WTC11 (cell line): ENCODE data around the gene RPEL1. TPM values are rescaled to one million over a fixed set of nuclear protein-coding genes. Genes with fewer than 3 reads are reported as not detected.

Experiments
- ATAC-seq: fragments of 200-7000 bp; cut with Tn5 transposase; 2 replicates; pipeline ENCODE4 v1.10.0; 2021; ENCODE audit warnings: mild to moderate bottlenecking, moderate library complexity
- CTCF ChIA-PET: fragments of 300-600 bp; sonication (Branson Sonifier 250); formaldehyde crosslinking; loops from one replicate; lab custom pipeline; 2021; ENCODE audit warnings: antibody characterized with exemption; lab: Charles Lee
- POLR2A ChIA-PET: fragments of 350-600 bp; sonication (Branson Sonifier 250); formaldehyde crosslinking; loops from one replicate; lab custom pipeline; 2021; ENCODE audit warnings: antibody characterized with exemption; lab: Charles Lee
- DNase-seq: peaks from one replicate; pipeline ENCODE4 v3.0.0; 2021; ENCODE audit warnings: low spot score
- H3K27ac Mint-ChIP-seq: 2 replicates; pipeline ENCODE4 v1.8.0; 2021; ENCODE audit warnings: mixed read lengths
- H3K27me3 Mint-ChIP-seq: 2 replicates; pipeline ENCODE4 v1.8.0; 2021; ENCODE audit warnings: low read depth, mild to moderate bottlenecking, moderate library complexity, mixed read lengths
- H3K36me3 Mint-ChIP-seq: 2 replicates; pipeline ENCODE4 v1.8.0; 2021; ENCODE audit warnings: mixed read lengths
- H3K4me1 Mint-ChIP-seq: 2 replicates; pipeline ENCODE4 v1.8.0; 2022; ENCODE audit warnings: mixed read lengths
- H3K4me3 Mint-ChIP-seq: 2 replicates; pipeline ENCODE4 v1.8.0; 2021; ENCODE audit warnings: mild to moderate bottlenecking, moderate library complexity, mixed read lengths
- H3K9me3 Mint-ChIP-seq: 2 replicates; pipeline ENCODE4 v1.8.0; 2021; ENCODE audit warnings: mixed read lengths
- ATF1 ChIP-seq: sonication (generic); formaldehyde crosslinking; IDR thresholded peaks from 2 replicates; pipeline ENCODE4 v1.8.1; 2023; ENCODE audit warnings: mild to moderate bottlenecking, moderate library complexity, missing genetic modification reagents
- CREB1 ChIP-seq: sonication (generic); formaldehyde crosslinking; IDR thresholded peaks from 2 replicates; pipeline ENCODE4 v1.8.0; 2023; ENCODE audit warnings: mild to moderate bottlenecking, missing genetic modification reagents
- IRF2 ChIP-seq: sonication (generic); formaldehyde crosslinking; IDR thresholded peaks from 2 replicates; pipeline ENCODE4 v1.8.0; 2022; ENCODE audit warnings: low read depth, missing genetic modification reagents, borderline replicate concordance
- MXD4 ChIP-seq: fragments of 250-450 bp; sonication (Bioruptor Pico); IDR thresholded peaks from 2 replicates; pipeline ENCODE4 v1.8.0; 2021; ENCODE audit warnings: mild to moderate bottlenecking, moderate library complexity, borderline replicate concordance
- NFYB ChIP-seq: sonication (generic); formaldehyde crosslinking; conservative IDR thresholded peaks from 2 replicates; pipeline ENCODE4 v1.8.0; 2022; ENCODE audit warnings: low read depth, missing genetic modification reagents
- TP53 ChIP-seq: sonication (generic); formaldehyde crosslinking; IDR thresholded peaks from 2 replicates; pipeline ENCODE4 v1.8.1; 2023; ENCODE audit warnings: mild to moderate bottlenecking, missing genetic modification reagents
- ZNF263 ChIP-seq: sonication (generic); formaldehyde crosslinking; IDR thresholded peaks from 2 replicates; pipeline ENCODE4 v1.8.1; 2022; ENCODE audit warnings: low read depth, mild to moderate bottlenecking, moderate library complexity, missing genetic modification reagents
- ZNF396 ChIP-seq: fragments of 250-450 bp; sonication (Bioruptor Pico); IDR thresholded peaks from 2 replicates; pipeline ENCODE4 v1.8.0; 2021; ENCODE audit warnings: mild to moderate bottlenecking, moderate library complexity, borderline replicate concordance
- ZNF671 ChIP-seq: fragments of 250-450 bp; sonication (Bioruptor Pico); IDR thresholded peaks from 2 replicates; pipeline ENCODE4 v1.8.0; 2021; ENCODE audit warnings: mild to moderate bottlenecking
- total RNA-seq: library from RNA; stranded (reverse); gene quantifications from 3 replicates; pipeline ENCODE4 v1.2.3, GENCODE V29; 2021
- TF ChIP-seq, protein P1 (sequence below): fragments of 250-450 bp; sonication (Bioruptor Pico); IDR thresholded peaks from 2 replicates; pipeline ENCODE4 v1.8.0; 2021; ENCODE audit warnings: mild to moderate bottlenecking
- TF ChIP-seq, protein P2 (sequence below): sonication (generic); formaldehyde crosslinking; IDR thresholded peaks from 2 replicates; pipeline ENCODE4 v1.8.1; 2023; ENCODE audit warnings: mild to moderate bottlenecking, missing genetic modification reagents, moderate library complexity
- TF ChIP-seq, protein P3 (sequence below): sonication (generic); formaldehyde crosslinking; IDR thresholded peaks from 2 replicates; pipeline ENCODE4 v1.8.1; 2023; ENCODE audit warnings: mild to moderate bottlenecking, moderate library complexity, missing genetic modification reagents
- TF ChIP-seq, protein P4 (sequence below): sonication (generic); formaldehyde crosslinking; IDR thresholded peaks from 2 replicates; pipeline ENCODE4 v1.8.0; 2022; ENCODE audit warnings: mild to moderate bottlenecking, missing genetic modification reagents
- TF ChIP-seq, protein P5 (sequence below): sonication (generic); formaldehyde crosslinking; IDR thresholded peaks from 2 replicates; pipeline ENCODE4 v1.8.0; 2022; ENCODE audit warnings: missing genetic modification reagents
- TF ChIP-seq, protein P6 (sequence below): sonication (generic); formaldehyde crosslinking; conservative IDR thresholded peaks from 2 replicates; pipeline ENCODE4 v1.8.1; 2023; ENCODE audit warnings: mild to moderate bottlenecking, low read depth, missing genetic modification reagents, moderate library complexity

Gene RPEL1
- total RNA-seq, 1 experiment from 2014 or later: 0.09 TPM

DNA sequence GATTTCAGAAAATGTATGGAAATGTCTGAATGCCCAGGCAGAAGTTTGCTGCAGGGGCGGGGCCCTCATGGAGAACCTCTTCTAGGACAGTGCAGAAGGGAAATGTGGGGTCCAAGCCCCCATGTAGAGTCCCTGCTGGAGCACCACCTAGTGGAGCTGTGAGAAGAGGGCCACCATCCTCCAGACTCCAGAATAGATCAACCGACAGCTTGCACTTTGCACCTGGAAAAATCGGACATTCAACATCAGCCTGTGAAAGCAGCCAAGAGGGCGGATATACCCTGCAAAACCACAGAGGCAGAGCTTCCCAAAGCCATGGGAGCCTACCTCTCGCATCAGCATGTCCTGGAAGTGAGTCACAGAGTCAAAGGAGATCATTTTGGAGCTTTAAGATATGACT, 14.3 kb downstream of the RPEL1 start:
- Mint-ChIP-seq H3K9me3 (peaks cover 35% of the 10 kb centered on the region), H3K27me3 (peaks cover 7% of the 10 kb centered on the region), H3K36me3 (peaks cover 22% of the 10 kb centered on the region), H3K4me1 (no peaks in the 10 kb centered on the region), H3K4me3 (no peak overlapping the region), H3K27ac (no peak overlapping the region)
- ATAC-seq (no peak), DNase-seq (no peak)
- POLR2A ChIA-PET: no interaction called here
- TF ChIP-seq ATF1 (CRISPR knock-in tag) (no peak), TP53 (CRISPR knock-in tag) (no peak), ZNF263 (no peak), ZNF671 (CRISPR knock-in tag) (no peak), ZNF396 (CRISPR knock-in tag) (no peak), IRF2 (CRISPR knock-in tag) (no peak)
- TF ChIP-seq, protein P1, sequence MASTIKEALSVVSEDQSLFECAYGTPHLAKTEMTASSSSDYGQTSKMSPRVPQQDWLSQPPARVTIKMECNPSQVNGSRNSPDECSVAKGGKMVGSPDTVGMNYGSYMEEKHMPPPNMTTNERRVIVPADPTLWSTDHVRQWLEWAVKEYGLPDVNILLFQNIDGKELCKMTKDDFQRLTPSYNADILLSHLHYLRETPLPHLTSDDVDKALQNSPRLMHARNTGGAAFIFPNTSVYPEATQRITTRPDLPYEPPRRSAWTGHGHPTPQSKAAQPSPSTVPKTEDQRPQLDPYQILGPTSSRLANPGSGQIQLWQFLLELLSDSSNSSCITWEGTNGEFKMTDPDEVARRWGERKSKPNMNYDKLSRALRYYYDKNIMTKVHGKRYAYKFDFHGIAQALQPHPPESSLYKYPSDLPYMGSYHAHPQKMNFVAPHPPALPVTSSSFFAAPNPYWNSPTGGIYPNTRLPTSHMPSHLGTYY: no peak
- CTCF ChIA-PET: no interaction called here

DNA sequence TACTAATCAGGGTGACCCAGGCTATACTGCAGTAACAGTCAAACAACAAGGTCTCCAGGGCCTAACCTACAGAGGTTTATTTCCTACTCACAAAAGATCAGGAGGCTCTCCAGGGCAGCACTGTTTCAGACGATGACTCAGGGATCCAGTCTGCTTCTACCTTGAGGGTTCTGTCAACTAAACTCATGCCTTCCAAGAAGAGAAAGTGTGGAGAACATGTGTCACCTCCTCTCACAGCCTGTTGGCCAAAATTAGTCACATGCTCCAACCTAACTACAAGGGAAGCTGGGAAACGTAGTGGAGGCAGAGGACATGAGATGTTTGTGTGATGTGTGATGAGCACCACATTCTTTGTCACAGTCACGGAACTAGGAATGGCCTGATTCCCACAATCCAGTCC, 16.5 kb downstream of the RPEL1 start:
- TF ChIP-seq NFYB (CRISPR knock-in tag): peak; percentile 61
- TF ChIP-seq, protein P2, sequence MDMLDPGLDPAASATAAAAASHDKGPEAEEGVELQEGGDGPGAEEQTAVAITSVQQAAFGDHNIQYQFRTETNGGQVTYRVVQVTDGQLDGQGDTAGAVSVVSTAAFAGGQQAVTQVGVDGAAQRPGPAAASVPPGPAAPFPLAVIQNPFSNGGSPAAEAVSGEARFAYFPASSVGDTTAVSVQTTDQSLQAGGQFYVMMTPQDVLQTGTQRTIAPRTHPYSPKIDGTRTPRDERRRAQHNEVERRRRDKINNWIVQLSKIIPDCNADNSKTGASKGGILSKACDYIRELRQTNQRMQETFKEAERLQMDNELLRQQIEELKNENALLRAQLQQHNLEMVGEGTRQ (CRISPR knock-in tag): peak; percentile 56
- TF ChIP-seq, protein P3, sequence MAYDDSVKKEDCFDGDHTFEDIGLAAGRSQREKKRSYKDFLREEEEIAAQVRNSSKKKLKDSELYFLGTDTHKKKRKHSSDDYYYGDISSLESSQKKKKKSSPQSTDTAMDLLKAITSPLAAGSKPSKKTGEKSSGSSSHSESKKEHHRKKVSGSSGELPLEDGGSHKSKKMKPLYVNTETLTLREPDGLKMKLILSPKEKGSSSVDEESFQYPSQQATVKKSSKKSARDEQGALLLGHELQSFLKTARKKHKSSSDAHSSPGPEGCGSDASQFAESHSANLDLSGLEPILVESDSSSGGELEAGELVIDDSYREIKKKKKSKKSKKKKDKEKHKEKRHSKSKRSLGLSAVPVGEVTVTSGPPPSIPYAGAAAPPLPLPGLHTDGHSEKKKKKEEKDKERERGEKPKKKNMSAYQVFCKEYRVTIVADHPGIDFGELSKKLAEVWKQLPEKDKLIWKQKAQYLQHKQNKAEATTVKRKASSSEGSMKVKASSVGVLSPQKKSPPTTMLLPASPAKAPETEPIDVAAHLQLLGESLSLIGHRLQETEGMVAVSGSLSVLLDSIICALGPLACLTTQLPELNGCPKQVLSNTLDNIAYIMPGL: no peak
- TF ChIP-seq, protein P4, sequence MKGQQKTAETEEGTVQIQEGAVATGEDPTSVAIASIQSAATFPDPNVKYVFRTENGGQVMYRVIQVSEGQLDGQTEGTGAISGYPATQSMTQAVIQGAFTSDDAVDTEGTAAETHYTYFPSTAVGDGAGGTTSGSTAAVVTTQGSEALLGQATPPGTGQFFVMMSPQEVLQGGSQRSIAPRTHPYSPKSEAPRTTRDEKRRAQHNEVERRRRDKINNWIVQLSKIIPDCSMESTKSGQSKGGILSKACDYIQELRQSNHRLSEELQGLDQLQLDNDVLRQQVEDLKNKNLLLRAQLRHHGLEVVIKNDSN (CRISPR knock-in tag): peak; percentile 45; the same call in 1 of the 2 replicates
- TF ChIP-seq CREB1: no peak
- Mint-ChIP-seq H3K27ac (no peak overlapping the region), H3K36me3 (peaks cover 22% of the 10 kb centered on the region), H3K27me3 (peaks cover 14% of the 10 kb centered on the region), H3K4me3 (no peak overlapping the region), H3K9me3 (peaks cover 35% of the 10 kb centered on the region), H3K4me1 (no peaks in the 10 kb centered on the region)
- CTCF ChIA-PET: no interaction called here
- ATAC-seq (no peak), DNase-seq (no peak)
- POLR2A ChIA-PET: no interaction called here

DNA sequence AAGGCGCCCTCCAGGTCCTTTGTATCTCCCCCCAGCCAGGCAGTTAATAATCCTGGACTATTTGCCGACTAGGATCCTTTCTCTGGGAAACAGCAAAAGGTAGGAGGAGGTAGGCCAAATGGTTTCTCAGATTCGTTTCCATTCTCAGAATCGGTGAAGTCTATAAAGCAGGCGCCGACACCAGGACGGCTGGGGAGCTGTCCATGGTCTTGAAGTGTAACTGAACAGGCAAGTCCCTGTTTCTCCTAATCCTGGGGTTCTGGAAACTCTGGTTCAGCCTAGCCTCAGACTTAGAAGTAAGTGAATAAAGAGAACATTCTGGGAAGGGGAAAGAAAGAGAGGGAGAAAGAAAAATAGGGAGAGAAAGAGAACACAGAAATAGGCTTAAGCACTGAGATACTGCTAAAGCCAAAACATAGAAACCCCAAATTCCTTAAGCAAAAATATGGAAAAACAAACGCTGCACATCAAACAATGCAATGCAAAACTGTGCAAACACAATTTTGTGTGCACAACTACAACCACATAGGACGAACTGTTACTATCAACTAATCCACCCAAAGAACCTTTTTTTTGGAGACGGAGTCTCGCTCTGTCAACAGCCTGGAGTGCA, 20.1 kb downstream of the RPEL1 start:
- Mint-ChIP-seq H3K36me3 (peaks cover 4% of the 10 kb centered on the region), H3K27ac (no peak overlapping the region), H3K27me3 (peaks cover 10% of the 10 kb centered on the region), H3K4me1 (no peaks in the 10 kb centered on the region), H3K9me3 (peaks cover 10% of the 10 kb centered on the region), H3K4me3 (no peak overlapping the region)
- POLR2A ChIA-PET: interaction anchor here (0.7 to 1.0 kb wide), 2 partner anchors 11 to 464 kb away, joined by 3 read pairs; partner anchors contain the start of gene INA
- ATAC-seq (peak; percentile 79), DNase-seq (peak; percentile 79)
- CTCF ChIA-PET: interaction anchor here (1.5 kb wide), 1 partner anchor 12 kb away, joined by 5 read pairs; the partner anchor contains the start of gene INA
- TF ChIP-seq IRF2 (CRISPR knock-in tag) (no peak), MXD4 (CRISPR knock-in tag) (no peak)
- TF ChIP-seq, protein P5, sequence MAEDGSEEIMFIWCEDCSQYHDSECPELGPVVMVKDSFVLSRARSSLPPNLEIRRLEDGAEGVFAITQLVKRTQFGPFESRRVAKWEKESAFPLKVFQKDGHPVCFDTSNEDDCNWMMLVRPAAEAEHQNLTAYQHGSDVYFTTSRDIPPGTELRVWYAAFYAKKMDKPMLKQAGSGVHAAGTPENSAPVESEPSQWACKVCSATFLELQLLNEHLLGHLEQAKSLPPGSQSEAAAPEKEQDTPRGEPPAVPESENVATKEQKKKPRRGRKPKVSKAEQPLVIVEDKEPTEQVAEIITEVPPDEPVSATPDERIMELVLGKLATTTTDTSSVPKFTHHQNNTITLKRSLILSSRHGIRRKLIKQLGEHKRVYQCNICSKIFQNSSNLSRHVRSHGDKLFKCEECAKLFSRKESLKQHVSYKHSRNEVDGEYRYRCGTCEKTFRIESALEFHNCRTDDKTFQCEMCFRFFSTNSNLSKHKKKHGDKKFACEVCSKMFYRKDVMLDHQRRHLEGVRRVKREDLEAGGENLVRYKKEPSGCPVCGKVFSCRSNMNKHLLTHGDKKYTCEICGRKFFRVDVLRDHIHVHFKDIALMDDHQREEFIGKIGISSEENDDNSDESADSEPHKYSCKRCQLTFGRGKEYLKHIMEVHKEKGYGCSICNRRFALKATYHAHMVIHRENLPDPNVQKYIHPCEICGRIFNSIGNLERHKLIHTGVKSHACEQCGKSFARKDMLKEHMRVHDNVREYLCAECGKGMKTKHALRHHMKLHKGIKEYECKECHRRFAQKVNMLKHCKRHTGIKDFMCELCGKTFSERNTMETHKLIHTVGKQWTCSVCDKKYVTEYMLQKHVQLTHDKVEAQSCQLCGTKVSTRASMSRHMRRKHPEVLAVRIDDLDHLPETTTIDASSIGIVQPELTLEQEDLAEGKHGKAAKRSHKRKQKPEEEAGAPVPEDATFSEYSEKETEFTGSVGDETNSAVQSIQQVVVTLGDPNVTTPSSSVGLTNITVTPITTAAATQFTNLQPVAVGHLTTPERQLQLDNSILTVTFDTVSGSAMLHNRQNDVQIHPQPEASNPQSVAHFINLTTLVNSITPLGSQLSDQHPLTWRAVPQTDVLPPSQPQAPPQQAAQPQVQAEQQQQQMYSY (CRISPR knock-in tag): no peak
- TF ChIP-seq, protein P6, sequence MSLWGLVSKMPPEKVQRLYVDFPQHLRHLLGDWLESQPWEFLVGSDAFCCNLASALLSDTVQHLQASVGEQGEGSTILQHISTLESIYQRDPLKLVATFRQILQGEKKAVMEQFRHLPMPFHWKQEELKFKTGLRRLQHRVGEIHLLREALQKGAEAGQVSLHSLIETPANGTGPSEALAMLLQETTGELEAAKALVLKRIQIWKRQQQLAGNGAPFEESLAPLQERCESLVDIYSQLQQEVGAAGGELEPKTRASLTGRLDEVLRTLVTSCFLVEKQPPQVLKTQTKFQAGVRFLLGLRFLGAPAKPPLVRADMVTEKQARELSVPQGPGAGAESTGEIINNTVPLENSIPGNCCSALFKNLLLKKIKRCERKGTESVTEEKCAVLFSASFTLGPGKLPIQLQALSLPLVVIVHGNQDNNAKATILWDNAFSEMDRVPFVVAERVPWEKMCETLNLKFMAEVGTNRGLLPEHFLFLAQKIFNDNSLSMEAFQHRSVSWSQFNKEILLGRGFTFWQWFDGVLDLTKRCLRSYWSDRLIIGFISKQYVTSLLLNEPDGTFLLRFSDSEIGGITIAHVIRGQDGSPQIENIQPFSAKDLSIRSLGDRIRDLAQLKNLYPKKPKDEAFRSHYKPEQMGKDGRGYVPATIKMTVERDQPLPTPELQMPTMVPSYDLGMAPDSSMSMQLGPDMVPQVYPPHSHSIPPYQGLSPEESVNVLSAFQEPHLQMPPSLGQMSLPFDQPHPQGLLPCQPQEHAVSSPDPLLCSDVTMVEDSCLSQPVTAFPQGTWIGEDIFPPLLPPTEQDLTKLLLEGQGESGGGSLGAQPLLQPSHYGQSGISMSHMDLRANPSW (CRISPR knock-in tag): no peak
